ENCODE measurements around the gene MTCH2. TPM values are rescaled to one million over a fixed set of nuclear protein-coding genes. Genes with fewer than 3 reads are reported as not detected.

The MTCH2 gene
- total RNA-seq, 1 donor from 2014 or later, result 88.3 TPM

DNA sequence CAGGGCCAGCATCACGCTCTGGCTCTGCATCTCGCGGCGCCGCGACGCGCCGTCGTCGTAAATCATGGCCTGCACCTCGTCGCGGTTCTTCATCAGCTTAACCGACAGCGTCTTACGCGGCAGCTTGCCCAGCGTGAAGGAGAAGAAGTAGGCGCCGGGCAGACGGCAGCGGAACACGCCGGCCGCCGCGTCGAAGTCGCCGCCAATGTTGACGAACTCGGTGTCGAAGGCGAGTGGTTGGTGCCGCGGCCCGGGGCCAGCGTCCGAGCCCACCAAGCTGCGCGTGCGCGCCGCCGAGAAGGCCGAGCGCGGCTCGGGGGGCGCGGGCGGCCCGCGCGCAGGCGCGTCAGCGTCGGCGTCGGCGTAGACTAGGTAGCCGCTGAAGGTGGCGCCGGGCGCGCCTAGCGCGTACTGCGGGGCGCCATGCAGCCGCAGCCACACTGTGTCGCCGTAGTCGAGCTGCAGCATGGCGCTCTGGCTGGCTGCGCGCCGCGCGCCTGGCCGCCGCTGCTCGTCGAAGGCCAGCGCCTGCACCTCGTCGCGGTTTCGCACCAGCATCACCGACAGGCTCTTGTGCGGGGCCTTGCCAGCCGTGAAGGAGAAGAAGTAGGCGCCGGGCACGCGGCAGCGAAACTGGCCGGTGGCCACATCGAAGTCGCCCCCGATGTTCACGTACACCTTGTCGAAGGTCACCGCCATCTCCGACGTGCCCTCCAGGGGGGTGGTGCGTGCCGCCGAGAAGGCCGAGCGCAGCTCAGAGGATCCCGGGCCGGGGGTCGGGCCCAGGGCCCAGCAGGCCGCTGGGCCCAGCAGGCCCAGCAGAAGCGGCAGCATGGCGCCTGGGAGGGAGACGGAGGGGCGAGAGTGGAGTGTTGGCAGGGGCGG lies 52.1 kb downstream of the MTCH2 start:
- no peak for DNase-seq (ENCODE audit: low read depth, low spot score)

DNA sequence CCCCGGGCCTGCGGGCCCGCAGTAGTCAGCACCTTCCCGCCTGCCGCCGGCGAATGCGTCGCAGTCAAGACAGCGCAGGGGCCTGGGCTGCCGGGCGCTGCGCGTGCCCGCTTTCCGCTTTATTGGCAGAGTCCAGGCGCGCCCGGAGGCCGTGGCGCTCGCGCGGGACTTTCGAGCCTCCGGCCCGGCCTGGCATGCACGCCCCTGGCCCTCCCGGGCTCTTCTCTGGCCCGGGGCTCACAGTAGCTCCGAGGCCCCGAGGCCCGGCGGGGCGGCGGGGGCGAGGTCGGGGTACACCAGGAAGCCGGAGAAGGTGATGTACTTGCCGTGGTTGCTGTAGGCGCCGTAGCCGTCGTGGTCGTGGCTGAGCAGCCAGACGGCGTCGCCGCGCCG lies 52.8 kb downstream of the MTCH2 start:
- DNase-seq (ENCODE audit: low read depth, low spot score), result no peak

DNA sequence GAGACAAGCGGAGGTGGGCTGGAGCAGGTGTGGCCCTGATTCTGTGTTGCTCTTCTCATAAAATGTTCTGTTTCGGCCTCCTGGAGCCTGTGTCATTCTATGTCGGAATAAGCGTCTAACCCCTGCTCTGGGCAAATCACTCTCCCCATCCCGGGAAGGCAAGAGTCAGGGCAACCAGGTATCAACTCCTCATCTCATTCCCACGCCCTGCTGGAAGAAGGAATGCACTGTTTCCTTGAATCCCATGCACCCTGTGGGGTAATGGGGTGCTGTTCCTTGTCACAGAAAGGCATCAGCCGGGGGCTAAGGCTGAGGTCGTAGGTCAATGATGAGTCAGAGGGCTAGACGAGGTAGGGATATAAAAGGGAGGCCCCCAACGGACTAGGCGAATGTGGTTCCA lies 53.2 kb downstream of the MTCH2 start:
- no peak for DNase-seq (ENCODE audit: low read depth, low spot score)

DNA sequence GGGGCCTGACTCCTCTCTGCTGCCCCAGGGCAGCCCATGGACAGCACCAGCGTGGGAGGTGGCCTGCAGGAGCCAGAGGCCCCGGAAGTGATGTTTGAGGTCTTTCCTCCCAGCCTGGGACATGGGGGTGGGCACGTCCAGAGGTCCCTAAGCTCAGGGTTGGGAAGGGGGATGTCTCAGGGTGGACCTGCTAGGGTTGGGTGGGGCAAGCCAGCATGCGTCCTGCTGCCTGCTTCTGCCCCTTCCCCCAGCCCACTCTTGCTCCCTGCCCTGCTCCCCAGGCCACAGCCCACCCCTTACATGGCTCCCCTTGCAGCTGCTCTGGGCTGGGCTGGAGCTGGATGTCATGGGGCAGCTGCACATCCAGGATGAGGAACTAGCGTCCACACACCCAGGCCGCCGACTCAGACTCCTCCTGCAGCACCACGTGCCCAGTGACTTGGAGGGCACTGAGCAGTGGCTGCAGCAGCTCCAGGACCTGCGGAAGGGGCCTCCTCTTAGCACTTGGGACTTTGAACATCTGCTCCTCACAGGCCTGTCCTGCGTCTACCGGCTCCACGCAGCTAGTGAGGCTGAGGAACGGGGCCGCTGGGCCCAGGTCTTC lies 54.5 kb downstream of the MTCH2 start:
- no peak for DNase-seq (ENCODE audit: low read depth, low spot score)

GRCh38 chr11:47587039-47587716 lies 55.2 kb downstream of the MTCH2 start:
- no peak for DNase-seq (ENCODE audit: low read depth, low spot score)

DNA sequence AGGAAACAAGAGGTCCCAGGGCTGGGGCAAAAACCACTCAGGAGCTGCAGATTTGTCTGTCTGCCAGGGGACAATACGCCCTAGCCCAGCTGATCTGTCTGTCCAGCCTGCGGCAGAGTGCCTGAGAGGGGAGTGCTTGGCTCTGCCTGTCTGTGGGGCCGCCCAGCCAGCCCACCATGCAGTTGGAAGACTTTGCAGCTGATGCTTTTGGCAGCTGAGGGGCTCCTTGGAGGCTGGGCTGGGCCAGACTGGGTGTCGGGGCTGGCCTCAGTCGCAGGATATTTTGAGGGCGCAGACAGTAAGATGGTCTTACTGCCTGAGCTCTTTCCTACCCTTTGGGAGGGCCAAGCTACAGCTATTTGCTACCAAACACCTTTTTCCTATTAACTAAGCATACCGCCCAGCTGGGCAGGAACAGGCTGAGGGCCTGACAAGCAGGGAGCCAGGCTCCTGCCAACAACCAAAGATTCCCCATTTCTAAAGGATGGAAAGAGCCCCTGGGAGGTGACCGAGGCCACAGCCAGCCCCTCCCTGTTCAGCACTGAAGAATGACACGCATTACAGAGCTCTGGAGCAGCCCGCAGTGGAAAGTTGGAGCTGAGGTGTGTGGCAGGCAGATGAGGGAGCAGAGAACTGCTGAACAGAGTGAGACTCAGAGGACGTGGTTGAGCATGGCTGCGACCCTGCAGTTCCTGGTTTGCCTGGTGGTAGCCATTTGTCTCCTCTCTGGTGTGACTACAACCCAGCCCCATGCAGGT lies 56.1 kb downstream of the MTCH2 start, which contains the start of gene FAM180B:
Gene FAM180B, plus strand, starts transcription at position 581 of the 758 bp plus-strand sequence. Its CDS starts 91 bp downstream, at position 672.
- DNase-seq (ENCODE audit: low read depth, low spot score), result no peak

DNA sequence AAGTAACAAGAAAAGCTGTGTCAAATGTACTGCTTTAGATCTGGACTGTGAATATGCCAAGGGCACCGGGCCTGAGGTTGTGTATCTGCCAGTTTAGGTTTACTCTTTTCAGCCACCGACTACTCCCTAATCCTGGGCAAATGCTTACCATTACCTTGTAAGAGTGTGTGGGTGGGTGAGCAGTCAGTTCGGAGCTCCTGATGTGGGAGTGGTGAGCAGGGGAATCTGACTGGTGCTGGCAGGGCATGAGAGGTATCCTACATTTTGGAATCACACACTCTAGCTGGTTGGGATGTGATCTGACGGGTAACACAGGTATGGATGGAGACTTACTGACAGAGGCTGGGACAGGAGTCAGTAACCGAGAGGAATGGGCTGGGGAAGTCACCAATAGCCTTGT lies 58.5 kb downstream of the MTCH2 start:
- no peak for DNase-seq (ENCODE audit: low read depth, low spot score)

DNA sequence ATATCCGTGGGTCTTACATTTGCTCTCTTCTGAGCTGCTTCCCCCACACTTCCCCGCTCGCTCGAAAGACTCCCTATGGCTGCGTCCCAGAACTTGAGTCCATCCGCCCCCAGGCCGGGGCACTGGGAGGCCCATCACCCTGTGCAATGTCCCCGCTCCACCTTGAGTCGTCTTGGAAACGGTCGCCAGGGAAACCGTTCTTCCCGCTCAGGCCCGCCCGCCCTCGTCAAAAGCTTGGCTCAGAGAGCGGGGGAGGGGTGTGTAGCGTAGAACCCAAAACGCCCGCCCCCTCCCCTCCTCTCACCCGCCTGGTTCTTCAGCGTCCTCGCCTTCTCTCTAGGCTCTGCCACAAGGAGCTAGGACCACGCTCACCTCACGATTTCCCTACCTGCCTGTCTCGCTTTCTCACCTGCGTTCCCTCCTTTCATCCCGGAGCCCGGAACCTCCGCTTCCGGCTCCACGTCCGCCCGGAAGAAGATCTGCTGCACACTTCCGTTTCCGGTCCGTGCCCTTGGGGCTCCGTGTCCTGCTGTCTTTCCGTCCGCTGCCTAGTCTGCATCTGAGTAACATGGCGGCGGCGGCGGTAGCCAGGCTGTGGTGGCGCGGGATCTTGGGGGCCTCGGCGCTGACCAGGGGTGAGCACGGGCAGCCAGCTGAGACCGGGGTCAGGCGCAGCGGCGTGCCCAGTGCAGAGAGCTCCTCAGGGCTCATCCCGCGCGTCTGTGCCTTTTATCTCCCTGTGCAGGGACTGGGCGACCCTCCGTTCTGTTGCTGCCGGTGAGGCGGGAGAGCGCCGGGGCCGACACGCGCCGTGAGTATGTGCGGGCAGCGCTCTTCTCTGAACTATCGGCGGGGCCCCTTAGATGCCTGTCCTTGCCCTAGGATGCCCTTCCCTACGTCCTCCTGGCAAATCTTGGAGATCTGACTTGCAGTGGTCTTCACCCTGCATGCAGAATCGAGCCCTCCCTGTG lies 63.5 kb downstream of the MTCH2 start, which contains the start of the genes KBTBD4 and NDUFS3:
Gene KBTBD4, minus strand, starts transcription at position 447 of the 971 bp plus-strand sequence. Its CDS starts 19 bp downstream, at position 428.
Gene NDUFS3, plus strand, starts transcription at position 551 of the 971 bp plus-strand sequence. Its CDS starts 18 bp downstream, at position 569.
- peak; percentile 67 for DNase-seq (ENCODE audit: low read depth, low spot score)

- DNase-seq (ENCODE audit: low read depth, low spot score), result no peak
These were observed 64.8 kb downstream of the MTCH2 start for GRCh38 chr11:47577460-47578041.

- no peak for DNase-seq (ENCODE audit: low read depth, low spot score)
These were observed 69.0 kb downstream of the MTCH2 start for GRCh38 chr11:47573321-47573720.

DNA sequence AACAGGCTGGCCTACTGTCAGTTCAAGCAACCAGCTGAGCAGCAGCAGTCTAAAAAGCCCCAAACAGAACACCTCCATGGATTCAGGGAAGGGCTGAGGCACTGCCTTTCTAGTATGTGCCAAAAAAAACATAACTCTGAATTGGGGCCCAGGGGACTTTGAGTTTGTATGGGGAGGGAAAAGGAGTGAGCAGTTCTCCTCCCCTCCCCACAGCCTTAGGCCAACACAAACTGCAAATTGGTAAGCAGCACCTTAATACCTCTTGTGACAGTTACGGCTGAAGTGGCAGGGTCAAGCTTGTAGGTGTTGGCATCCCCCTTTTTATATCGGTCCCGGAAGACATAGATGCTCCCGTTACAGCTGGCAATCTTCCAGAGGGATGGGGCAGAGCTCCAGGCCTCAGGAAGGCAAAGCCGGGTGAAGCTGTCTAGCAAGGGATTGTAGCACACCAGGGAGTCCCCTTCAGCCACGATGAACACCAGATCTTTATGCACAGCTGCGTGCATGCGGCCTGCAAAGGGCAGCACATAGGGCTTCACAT lies 69.6 kb downstream of the MTCH2 start:
- no peak for DNase-seq (ENCODE audit: low read depth, low spot score)

- no peak for DNase-seq (ENCODE audit: low read depth, low spot score)
These were observed 70.5 kb downstream of the MTCH2 start for GRCh38 chr11:47571895-47572294.

DNA sequence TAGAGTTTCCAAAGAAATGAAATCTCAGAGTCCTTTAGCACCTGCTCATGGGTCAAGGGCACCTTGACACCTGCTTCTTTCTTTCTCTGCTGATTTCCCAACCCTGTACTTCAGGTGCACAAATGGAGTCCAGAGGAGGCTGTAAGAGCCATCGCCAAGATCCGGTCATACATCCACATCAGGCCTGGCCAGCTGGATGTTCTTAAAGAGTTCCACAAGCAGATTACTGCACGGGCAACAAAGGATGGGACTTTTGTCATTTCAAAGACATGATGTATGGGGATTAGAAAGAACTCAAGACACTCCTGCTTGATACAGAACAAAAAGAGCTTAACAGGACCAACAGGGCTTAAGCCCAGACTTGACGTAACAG lies 71.0 kb downstream of the MTCH2 start:
- DNase-seq (ENCODE audit: low read depth, low spot score), result no peak

DNA sequence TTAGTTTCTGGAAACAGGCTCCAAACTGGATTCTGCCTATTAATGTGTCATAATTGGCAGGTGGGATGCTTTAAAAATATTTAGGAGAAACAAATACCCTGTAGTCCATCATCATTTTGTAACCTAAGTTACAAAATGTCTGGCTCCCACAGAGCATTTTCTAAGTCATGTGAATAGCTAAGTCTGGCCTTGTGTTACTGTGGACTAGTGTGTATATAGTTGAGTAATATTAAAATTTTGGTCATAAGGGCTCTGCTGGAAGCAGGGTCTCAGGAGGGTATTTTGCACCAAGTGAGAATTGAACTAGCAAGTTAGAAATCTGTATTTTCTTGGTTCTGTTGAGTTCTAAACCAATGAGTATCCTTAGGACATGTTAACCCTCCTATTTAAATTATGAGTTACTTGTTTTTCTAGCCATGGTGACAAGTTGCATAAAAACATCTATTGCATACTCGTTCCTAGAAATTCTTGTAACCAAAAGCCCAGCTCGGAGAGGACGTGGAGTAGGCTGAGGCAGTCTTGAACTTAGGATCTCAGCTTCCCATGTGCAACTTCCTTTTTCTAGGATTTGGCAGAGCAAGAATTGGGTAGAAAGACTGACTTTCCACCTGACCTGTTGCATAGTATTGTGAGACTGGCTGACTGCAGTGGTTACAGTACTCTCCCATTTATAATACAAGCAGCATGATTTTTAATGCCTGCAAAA lies 71.6 kb downstream of the MTCH2 start:
- DNase-seq (ENCODE audit: low read depth, low spot score), result no peak

DNA sequence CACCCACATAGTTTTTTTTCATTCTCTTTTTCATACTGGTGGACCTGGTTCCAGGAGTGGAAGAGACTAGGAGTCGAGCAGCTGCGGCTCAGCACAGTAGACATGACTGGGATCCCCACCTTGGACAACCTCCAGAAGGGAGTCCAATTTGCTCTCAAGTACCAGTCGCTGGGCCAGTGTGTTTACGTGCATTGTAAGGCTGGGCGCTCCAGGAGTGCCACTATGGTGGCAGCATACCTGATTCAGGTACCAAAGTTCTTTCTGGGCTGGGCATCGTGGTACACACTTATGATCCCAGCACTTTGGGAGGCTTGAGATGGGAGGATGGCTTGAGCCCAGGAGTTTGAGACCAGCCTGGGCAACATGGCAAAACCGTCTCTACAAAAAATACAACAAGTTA lies 72.7 kb downstream of the MTCH2 start:
- DNase-seq (ENCODE audit: low read depth, low spot score), result no peak

All from pulmonary artery endothelial cell (primary cell).